Right lung (tissue), 5 donors: ENCODE data around the gene TBC1D1. TPM values are rescaled to one million over a fixed set of nuclear protein-coding genes. Genes with fewer than 3 reads are reported as not detected.
A peak's percentile ranks its signal among the peaks of the same experiment; 100 is the strongest.

Experiments used
- DNase-seq, 2 donors: peaks; one replicate each; pipeline ENCODE4 v3.0.0-alpha.2; 2013
- polyA plus RNA-seq, 5 donors: library from polyadenylated mRNA; unstranded; fragments of 120-200 nt; gene quantifications; one replicate each; pipeline versions ENCODE4 v1.2.1 to v1.2.3, GENCODE V29; 2013; ENCODE audit warnings: inconsistent platforms in 1 of 5, low replicate concordance in 1 of 5; ENCODE audit not compliant: insufficient read length in 5 of 5, insufficient read depth in 1 of 5

Gene TBC1D1
- polyA plus RNA-seq, 5 donors, result 61.0 to 70.7 (median 67.7) TPM

- no peak for DNase-seq
These were observed 187.1 kb downstream of the TBC1D1 start for GRCh38 chr4:38077791-38078489.

GRCh38 chr4:38078590-38079421 is 187.9 kb downstream of the TBC1D1 start:
- DNase-seq, result no peak

GRCh38 chr4:38080061-38080974 is 189.4 kb downstream of the TBC1D1 start:
- DNase-seq, result no peak

GRCh38 chr4:38082021-38082420 is 191.1 kb downstream of the TBC1D1 start:
- no peak for DNase-seq

GRCh38 chr4:38082424-38083385 is 191.8 kb downstream of the TBC1D1 start:
- DNase-seq, result no peak

- DNase-seq, result no peak
These were observed 194.2 kb downstream of the TBC1D1 start for GRCh38 chr4:38084877-38085711.

GRCh38 chr4:38085751-38086150 is 194.9 kb downstream of the TBC1D1 start:
- no peak for DNase-seq

- no peak for DNase-seq
These were observed 195.4 kb downstream of the TBC1D1 start for GRCh38 chr4:38086151-38086848.

- DNase-seq, result no peak
These were observed 196.0 kb downstream of the TBC1D1 start for GRCh38 chr4:38086849-38087226.

- DNase-seq, result no peak
These were observed 197.4 kb downstream of the TBC1D1 start for GRCh38 chr4:38088321-38088720.

- DNase-seq, result no peak
These were observed 199.1 kb downstream of the TBC1D1 start for GRCh38 chr4:38089961-38090360.

- DNase-seq, result no peak
These were observed 199.8 kb downstream of the TBC1D1 start for GRCh38 chr4:38090455-38091246.

- DNase-seq, result no peak
These were observed 200.8 kb downstream of the TBC1D1 start for GRCh38 chr4:38091636-38092035.

- no peak for DNase-seq
These were observed 201.8 kb downstream of the TBC1D1 start for GRCh38 chr4:38092701-38093100.

GRCh38 chr4:38094419-38094818 is 203.5 kb downstream of the TBC1D1 start:
- peak; percentile 58 to 74 for DNase-seq

GRCh38 chr4:38095691-38096090 is 204.8 kb downstream of the TBC1D1 start:
- DNase-seq, result no peak

- DNase-seq, result no peak
These were observed 206.9 kb downstream of the TBC1D1 start for GRCh38 chr4:38097818-38098217.

GRCh38 chr4:38099020-38099600 is 208.2 kb downstream of the TBC1D1 start:
- no peak for DNase-seq
